ENCODE results near the gene ORC1.
"Not testable (repeated sequence)": the region's sequence is repeated elsewhere in the genome, so short reads cannot be mapped to it uniquely, and the experiment has no call there.

Gene ORC1

DNA sequence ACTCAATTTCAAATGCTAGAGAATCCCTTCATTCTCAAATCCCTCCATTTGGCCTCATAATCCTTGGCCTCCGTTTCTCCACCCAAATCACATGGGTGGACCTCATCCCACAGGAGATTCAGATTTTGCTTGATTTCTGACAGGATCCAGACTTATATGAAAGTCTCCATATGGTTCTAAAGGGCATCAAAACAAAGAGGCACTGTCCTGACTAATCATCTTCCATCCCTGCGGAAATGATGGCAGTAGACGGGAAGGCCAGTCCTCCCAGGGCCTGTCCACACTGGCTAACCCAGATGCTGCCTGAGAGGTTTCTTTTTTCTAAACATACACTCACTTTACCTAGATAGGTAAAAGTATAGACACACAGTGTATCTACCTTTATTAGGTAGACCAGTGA, 18.8 kb downstream of the ORC1 start:
- DNase-seq (ENCODE audit: low spot score) = no peak

DNA sequence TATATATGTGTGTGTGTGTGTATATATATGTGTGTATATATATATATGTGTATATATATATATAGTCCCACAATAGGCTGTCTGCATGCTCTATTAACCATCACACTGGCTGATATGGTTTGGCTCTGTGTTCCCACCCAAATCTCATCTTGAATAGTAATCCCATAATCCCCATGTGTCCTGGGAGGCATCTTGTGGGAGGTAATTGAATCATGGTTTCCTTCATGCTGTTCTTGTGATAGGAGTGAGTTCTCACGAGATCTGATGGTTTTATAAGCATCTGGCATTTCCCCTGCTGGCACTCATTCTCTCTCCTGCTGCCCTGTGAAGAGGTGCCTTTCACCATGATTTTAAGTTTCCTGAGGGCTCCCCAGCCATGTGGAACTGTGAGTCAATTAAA, 34.4 kb downstream of the ORC1 start:
- not testable (repeated sequence) for DNase-seq (ENCODE audit: low spot score)

DNA sequence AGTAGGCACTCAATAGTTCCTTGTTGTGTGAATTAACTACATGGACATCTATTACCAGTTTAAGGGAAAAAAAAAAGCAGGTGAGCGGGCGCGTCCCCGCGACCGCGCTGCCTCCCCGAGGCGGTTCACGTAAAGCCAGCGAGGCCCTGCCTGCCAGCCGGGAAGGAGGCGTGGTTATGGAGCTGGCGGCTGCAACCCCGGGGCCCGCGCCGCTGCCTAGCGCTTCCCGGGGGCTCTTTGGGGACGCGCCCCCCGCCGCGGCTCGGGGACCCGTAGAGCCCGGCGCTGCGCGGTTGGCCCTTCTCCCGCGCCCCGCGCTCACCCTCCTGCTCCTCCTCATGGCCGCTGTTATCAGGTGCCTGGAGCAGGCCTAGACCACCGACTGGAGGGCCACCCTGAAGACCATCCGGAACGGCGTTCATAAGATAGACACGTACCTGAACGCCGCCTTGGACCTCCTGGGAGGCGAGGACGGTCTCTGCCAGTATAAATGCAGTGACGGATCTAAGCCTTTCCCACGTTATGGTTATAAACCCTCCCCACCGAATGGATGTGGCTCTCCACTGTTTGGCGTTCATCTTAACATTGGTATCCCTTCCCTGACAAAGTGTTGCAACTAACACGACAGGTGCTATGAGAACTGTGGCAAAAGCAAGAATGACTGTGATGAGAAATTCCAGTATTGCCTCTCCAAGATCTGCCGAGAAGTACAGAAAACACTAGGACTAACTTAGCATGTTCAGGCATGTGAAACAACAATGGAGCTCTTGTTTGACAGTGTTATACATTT, 35.6 kb downstream of the ORC1 start:
- DNase-seq (ENCODE audit: low spot score) = peak; percentile 71

DNA sequence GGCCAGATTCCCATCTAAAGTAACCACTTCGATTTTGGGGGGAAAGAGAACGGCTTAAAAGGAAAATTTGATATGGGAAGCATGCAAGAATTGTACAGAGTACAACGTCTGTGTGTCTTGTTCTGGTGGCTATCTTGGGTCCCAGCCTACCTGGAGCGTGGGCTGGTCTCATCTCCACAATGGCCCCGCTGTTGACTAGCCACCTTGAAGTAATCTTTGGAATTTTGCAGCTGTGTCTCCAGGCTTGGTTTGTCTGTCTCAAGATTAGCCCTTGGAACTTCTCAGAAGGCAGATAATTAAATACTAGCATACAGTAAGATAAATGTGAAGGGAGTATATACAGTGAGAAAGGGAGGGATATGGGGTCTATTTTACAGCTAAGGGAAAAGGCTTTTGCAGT, 37.0 kb downstream of the ORC1 start:
- DNase-seq (ENCODE audit: low spot score) = no peak

DNA sequence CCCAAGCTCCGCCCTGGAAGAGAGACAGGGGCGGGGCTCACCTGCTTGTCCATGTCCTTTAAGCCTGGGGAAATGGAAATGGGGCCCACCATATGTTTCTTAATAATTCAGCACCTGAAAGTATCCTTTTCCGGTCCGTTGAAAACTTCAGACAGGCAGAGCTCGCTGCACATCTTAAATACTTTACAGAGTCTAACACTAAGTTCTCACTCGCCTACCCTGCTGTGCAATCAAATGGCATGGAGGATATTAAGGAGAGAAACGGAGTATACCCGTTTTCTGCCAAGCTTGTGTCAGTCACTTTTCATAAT, 37.8 kb downstream of the ORC1 start:
- no peak for DNase-seq (ENCODE audit: low spot score)

DNA sequence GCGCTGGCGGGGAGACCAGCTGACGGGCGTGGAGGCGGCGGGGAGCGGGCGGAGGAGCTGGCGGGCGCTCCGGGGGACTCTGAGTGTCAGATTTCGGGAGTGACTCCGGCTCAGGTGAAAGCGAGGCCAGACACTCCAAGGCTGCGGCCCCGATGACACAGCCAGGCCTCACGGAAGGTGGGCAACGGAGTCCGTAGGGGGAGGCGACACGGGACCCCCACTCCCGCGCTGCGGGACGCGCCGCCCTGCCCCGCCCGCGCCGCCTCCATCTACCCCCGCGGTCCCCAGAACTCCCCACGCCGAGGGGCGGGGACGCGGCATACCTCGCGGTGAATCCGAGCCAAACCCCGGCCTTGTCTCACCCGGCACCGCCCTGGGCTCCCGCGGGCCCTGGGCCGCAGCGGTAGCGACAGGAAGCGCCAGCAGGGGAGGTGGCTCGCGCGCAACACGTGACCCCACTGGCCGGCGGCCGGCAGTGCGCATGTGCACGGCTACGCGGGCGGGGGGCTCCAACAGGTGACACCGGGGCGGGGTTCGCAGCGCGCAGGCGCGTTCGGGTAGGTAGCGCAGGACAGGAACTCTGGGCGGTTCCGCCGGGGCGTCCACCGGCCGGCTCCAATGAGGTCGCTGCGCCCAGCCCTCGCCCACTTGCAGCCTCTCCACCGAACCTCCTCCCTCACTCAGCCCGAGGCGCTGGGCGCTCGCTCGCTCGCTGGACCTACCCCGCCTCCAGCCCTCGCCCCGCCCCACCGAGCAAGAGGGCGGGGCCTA, 38.3 kb downstream of the ORC1 start, which contains the start of gene CC2D1B:
Gene CC2D1B, minus strand, starts transcription at position 460 of the 771 bp plus-strand sequence. CDS start 1,585 bp downstream, outside the sequence.
- DNase-seq (ENCODE audit: low spot score) = peak; percentile 100

DNA sequence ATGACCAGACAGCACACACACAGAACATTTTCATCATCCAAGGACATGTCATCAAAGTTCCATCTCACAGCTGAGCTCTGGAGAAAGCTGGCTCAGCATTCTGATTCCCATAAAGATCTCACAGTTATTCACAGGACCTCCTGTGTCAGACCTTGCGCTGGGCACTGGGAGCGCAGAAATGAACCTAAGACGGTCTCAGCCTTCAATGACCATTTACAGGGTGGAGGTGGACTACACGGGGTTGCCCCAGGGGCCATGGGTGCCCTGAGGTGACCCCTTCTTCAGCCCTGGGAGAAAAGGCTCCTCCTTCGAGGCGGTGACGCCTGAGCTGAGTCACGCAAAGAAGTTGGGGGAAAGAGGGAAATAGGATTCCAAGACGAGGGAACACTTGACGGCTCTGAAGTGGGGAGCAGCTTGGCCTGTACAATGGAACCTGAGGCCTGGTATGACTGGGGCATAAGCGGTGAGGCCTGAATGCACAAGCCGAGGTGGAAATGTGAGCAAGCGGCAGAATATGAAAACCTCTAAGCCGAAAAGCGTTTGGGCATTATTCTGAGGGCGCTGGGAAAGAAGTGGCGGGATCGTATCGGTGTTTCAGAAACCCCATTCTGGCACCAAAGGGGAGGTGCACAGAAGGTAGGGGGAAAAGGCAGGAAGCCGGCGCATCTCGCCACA, 39.0 kb downstream of the ORC1 start:
- DNase-seq (ENCODE audit: low spot score) = peak; percentile 85

DNA sequence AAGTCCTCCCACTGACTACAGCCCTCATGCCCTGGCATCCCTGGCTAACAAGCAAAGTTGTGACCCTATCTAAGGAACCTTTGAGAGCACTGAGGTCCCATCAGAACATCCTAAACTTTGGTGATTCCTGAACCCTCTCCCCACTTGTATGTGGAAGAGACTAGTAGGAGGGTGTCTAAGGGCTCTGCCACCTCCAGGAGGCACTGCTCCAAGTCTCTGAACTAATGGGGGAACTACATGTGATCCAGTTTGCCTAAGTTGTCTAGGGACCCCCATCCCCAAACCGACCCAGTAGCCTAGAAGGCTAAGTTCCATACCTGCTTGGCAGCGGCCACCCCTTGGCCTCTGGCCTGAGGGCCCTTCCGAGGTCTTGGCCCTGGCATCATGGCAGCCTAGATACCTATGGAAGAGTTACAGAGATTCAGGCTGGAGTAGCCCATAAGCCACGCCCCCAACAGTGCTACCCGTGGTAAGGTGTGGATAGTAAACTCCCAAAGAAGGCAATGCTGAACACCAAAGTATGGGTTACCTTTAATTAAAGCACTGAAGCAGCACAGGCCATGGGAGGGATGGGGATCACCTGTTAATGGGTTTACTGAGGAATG, 39.9 kb downstream of the ORC1 start:
- DNase-seq (ENCODE audit: low spot score) = no peak

DNA sequence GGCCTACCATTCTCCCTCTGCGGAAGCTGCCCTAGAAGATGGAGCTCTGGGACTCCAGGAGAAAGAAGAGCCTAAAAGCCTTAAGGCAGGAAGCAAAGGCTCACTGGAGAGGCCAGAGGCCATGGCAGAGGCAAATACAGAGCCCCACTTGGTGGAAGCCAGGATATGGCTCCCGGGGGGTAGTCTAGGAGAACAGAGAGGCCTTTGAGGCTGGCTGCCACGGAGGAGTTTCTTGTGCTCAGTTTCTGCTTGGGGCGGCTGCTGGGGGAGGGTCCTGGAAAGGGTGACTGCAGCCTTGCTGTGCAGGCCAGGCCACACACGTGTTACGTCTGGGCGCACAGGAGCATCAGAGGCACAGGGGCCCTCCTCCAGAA, 43.6 kb downstream of the ORC1 start:
- no peak for DNase-seq (ENCODE audit: low spot score)

DNA sequence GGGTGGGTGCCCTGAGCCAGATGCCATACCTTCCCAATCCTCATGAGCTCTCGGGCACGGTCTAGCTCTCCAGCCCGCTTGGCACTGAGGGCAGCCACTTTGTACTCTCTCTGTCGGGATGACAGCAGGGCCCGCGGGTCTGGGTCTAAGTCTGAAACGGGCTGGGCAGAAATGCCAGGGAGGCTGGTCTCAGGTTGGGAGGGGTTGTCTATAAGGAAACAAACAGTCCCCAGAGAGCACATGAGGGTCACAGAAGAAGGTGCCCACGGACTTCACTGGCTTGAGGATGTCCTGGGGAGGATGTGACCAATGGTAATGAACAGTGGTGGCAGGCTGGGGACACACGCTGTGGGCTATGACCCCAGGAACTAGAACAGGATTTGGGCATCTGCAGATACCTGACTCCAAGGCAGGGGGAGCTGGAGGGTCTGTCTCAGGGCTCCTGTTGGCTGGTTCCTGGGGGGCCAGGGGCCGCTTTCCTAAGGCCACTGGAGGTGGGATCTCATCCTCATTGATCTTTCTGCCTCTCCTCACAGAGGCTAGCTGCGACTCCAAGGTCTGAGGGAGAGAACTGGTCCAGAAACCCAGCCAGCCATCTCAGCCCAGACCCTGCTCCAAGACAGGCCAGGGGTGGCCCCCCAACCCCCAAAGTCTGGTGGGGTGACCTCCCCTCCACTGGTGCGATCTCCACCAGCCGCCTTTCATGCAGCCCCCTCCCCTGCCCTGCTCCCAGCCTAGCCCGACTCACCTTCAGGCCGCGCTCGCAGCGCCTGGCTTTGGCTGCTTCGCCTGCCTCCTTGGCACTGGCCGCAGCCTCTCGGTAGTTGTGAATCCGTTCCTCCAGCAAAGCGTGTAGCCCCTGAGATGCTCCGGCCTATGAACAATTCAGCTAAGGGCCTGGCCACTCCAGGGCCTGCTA, 44.3 kb downstream of the ORC1 start:
- no peak for DNase-seq (ENCODE audit: low spot score)

DNA sequence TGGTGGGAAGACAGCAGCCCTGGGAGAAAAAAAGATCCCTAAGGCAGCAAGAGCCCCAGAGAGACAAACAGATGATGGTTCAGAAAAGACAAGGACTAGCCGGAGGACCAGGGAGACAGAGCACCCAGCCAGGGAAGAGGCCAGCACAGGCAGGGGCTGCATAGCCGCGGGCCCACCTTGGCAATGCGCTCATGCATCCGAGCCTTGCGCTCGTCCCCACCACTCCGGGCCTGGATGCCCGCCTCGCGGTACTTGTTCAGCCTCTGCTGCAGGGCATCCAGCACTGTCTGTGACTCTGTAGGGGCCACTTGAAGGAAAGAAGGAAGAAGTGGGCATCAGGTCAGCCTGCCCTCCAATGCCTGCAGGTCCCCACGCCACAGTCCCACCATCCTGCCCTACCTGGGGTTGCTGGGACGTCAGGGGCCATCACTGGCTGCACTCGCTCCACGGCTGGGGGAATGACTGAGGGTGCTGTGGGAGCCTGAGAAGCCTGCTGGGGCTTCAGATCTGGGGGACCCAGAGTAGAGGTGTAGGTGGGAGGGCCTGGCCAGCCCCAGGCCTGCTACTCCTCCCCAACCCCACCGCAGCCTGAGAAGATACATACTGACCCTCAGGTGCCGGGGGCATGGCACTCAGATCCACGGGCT, 45.2 kb downstream of the ORC1 start:
- DNase-seq (ENCODE audit: low spot score) = no peak

DNA sequence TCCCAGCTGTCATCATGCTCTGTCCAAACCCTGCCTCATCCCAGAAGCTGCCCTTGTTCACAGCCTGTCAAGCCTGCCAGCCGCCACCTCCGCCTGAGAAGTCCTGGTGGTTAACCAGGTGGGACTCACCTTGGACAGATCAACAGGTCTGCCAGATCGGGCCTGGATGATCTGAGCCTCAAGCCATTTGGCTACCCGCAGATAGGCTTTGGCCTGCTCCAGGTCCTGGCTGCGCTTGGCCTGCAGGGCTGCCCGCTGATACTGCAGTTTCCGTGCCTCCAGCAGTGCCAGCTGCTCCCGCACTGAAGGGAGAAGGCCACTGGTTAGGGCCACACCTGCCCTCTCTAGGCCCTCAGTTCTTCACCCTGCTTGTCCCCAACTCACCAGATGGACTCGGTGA, 46.8 kb downstream of the ORC1 start:
- DNase-seq (ENCODE audit: low spot score) = no peak

DNA sequence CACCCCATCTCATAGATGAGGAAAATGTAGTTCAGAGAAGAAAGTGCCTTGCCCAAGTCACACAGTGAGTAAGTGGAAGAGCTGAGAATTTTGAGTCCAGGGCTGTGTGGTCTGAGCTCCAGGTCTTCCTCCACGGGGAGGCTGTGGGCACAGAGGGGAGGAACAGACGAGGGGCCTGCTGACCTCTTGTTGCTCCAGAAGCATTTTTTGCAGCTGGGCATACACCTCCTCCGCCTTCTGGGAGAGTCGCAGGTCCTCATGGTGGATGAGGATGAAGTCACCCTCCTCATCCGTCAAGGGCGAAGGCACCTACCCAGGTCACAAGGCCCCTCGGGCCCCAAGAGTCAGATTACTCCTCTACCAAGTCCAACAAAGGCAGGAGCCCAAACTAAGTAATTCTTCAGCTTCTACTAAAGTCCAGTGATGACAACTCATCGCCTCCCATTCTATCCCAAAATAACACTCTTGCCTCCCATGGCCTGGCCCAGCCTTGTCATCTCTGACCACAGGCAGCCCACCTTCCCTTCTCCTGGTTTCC, 47.3 kb downstream of the ORC1 start:
- no peak for DNase-seq (ENCODE audit: low spot score)

DNA sequence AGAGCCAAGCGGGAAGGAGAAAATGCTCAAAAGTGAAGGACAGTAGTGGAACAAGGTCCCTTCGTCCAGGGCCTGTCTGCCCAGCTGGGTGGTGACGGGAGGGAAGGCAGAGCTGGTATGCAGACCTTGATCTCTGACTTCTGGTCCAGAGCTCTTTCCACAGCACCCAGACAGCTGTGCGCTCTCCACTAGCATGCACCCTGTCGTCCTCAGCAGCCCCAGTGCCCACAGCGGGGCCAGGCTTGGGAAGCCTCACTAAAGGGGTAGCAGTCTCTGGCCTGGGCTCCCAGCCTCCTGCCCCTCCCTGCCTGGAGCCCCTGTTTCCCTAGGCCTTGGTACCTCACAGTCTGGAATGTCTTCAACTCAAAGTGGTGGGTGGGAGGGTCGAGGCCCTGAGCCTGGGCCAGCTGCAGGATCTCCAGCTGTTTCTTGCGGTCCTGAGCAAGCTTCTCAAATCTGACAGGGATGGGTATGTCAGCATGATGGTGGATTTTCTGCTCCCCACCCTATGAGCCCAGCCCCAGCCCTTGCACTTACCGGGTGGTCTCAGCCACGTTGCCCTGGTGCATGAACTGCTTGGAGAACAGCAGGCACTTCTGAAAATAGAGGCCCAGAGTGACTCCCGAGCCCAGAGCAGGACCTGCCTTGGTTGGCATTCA, 48.2 kb downstream of the ORC1 start:
- DNase-seq (ENCODE audit: low spot score) = no peak

DNA sequence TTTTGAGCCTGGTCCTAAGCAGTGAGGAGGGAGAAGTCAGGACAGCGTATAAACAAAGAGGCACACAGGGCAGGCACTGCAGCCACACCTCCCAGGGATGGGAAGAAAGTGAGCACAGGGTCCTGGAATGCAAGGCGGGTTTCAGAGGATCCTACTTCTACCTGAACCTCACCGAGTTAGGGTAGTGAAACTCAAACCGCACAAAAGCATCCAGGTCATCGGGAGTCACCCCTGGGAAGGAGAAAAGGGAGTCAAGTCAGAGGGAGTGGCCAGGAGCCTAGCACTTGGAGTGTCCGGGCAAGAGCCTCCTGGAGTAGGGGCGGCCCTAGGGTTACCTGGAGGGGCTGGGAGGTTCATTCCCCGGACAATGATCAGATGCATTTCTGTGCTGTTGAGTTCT, 48.8 kb downstream of the ORC1 start:
- no peak for DNase-seq (ENCODE audit: low spot score)

DNA sequence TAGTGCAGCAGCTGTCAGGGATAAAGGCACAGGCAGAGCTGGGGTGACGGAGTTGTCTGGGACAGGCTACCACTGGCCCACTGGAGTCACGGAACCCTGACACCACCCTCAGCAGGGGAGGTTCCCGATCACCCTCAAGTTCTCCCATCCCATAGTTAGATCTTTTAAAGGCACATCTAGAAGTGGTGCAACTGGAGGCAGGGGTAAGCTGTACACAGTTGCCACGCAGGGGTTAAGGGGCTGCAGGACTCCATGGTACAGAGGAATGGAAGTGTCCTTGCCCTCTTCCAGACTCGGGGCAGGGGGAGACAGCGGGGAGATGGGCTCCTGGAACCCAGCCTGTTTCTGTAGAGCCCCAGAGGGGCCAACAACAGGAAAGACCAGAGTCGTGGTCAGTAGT, 51.5 kb downstream of the ORC1 start:
- DNase-seq (ENCODE audit: low spot score) = no peak

DNA sequence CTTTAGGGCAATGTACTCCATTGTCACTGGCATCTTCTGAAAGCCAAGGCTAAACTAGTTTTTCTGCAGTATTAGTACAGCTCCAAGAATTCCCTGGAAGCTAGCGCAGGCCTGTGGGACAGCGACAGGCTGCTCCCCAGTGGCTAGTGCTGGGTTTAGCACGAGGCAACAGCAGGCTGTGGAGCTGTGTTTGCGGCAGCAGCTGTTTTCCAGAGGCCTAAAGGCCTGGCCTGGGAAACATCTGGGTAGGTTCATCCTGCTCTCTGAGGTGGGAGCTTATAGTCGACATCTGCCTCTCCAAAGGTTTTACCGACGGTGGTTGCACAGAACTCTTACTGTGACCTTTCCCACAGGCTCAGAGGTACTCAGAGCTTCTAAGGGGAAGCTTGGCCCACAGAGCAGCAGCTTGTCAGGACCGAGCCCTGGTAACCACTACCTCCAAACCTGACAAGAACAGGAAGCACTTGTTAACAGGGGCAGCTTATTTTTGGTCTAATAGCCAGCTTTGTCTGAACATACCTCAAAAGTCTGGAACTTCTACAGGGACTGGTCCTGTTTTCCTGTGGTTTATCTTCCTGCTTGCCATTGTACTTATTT, 55.4 kb downstream of the ORC1 start:
- DNase-seq (ENCODE audit: low spot score) = peak; percentile 54

DNA sequence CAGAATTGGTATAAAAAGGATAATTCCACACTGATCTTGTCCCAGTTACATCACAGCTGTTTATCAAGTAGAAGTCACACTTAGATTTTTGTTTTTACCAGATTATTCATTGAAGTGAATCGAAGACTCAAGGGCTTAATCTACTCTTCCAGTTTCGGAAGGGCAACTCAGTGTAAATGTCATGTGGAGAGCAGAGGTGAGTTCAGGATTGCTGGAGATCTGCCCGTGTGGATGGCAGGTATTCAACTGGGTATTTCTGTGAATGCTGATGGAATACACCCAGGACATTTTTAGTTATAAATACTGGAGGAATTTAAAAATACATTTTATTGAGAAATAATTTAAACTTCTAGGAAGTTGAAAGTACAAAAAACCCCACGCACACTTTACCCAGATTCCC, 57.6 kb downstream of the ORC1 start:
- no peak for DNase-seq (ENCODE audit: low spot score)

DNA sequence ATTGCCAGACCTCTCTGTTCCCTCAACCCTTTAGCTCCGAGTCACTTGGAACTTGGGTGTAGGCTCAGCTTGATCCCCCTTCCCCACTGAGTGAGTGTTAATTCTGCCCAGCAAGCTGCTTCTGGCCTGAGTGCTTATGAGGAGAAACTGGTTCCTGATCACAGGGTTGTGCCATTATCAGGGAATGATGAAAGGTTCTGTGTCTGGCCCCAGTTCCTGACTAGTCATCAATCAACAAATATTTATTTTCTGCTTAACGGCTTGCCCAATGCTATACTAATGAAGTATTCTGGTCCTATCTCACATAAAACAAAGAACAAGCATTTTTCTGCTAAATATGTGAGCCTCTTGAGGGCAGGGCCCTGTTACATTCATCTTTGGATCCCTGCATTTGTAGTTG, 59.0 kb downstream of the ORC1 start:
- no peak for DNase-seq (ENCODE audit: low spot score)

DNA sequence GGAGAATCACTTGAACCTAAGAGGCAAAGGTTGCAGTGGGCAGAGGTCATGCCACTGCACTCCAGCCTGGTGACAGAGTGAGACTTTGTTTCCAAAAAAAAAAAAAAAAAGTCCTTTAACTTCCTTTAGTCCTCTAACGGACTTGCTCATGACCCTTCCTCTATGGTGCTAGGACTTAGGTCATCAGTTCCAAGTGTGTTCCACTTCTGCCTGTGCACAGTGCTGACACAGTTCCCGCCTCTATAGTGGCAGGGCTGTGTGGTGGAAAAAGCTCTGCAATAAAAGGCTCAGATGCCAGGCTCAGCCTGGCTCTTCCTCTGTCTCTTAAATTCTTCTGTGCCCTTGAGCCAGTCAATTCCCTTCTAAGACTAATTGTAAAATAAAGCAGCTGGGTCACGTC, 60.2 kb downstream of the ORC1 start:
- DNase-seq (ENCODE audit: low spot score) = no peak

Data from AG20443 (cell line).